ENCODE measurements around the gene THSD7B. TPM values are rescaled to one million over a fixed set of nuclear protein-coding genes. Genes with fewer than 3 reads are reported as not detected.

THSD7B gene
- total RNA-seq, 2 experiments from 2014 or later: not detected

DNA sequence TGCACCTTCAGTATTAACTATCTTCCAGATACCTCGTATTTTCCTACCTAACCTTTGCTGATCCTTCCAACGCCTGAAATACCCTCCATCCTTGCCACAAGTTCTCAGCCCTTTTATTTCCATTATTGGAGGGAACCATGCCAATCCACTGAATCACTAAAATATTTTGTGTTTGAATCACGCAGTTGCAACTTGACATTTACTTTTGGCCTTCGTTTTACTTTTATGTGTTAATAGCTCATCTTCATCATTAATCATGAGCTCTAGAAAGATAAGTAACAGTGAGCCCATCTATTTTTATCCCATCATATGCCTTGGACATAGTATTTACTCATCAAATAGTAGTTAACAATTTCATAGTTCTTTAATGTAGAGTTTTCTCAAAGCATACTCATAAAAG is 463.2 kb downstream of the THSD7B start:
- no peak for DNase-seq
- no peaks in the 10 kb centered on the region for H3K27me3 Mint-ChIP-seq
- no peaks in the 10 kb centered on the region for H3K9me3 Mint-ChIP-seq
- H3K4me3 Mint-ChIP-seq: no peak overlapping the region
- POLR2A ChIA-PET: no interaction called here
- no peak overlapping the region for H3K27ac Mint-ChIP-seq
- no peak for ATAC-seq (ENCODE audit: low read depth)
- no peaks in the 10 kb centered on the region for H3K4me1 Mint-ChIP-seq
- H3K36me3 Mint-ChIP-seq: no peaks in the 10 kb centered on the region

DNA sequence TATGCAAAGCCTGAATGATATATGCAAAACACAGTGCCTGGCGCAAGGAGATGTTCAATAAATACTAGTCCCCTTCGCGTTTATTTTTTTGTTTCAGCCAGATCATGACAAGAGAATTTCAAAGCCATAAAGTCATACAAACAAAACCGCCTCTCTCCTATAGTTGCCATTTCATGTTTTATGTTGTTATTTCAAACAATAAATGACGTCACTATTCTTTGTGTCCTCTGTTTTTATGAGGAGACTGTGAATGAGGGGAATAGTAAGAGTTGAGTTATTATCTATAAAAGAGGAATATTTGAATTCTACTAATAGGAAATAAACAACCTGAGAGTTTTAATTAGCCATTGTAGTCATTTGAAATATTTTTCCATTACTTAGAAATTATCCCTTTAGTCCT is 464.5 kb downstream of the THSD7B start:
- no peak overlapping the region for H3K4me3 Mint-ChIP-seq
- no peaks in the 10 kb centered on the region for H3K27me3 Mint-ChIP-seq
- H3K27ac Mint-ChIP-seq: no peak overlapping the region
- ATAC-seq (ENCODE audit: low read depth) (no peak), DNase-seq (no peak)
- H3K9me3 Mint-ChIP-seq: no peaks in the 10 kb centered on the region
- POLR2A ChIA-PET: no interaction called here
- H3K36me3 Mint-ChIP-seq: no peaks in the 10 kb centered on the region
- no peaks in the 10 kb centered on the region for H3K4me1 Mint-ChIP-seq

DNA sequence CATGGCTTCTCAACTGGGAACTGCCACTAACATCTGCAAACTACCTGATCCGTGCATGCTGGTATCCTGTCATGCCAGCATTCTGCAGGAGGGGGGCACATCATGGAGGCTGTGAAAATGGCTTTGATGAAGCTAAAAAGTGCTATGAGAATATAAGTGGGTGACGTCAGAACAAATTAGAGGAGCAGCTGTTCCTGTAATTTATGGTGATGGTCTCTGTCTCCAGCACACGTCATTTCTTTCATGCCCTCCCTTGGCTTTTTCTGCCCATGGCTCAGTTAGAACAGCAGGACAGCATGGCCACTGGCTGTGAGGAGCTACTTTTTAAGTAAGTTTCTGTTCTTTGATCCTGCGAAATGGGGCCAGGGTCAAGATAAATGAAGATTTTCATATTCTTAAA is 466.3 kb downstream of the THSD7B start:
- no peak overlapping the region for H3K27ac Mint-ChIP-seq
- H3K4me1 Mint-ChIP-seq: no peaks in the 10 kb centered on the region
- H3K4me3 Mint-ChIP-seq: no peak overlapping the region
- no peaks in the 10 kb centered on the region for H3K36me3 Mint-ChIP-seq
- POLR2A ChIA-PET: no interaction called here
- H3K9me3 Mint-ChIP-seq: no peaks in the 10 kb centered on the region
- ATAC-seq (ENCODE audit: low read depth) (no peak), DNase-seq (no peak)
- H3K27me3 Mint-ChIP-seq: no peaks in the 10 kb centered on the region

DNA sequence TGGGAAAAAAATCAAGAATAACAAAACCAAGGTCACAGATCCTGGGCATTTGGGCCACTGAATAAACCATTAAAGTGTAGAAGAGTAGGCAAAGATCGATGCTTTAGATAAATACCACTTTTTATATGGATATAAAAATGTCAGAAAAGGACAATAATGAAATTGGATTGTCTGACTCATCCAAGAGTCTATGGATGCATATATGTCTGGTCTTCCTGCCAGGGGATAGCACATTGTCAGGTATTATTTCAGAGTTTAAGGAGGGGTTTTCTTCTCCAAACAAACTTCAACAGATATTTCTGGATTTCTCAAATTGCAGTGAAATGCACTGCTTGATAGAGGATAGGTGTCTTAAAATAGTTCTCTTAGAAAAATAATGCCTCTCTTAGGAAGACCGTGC is 466.7 kb downstream of the THSD7B start:
- Mint-ChIP-seq H3K4me1 (no peaks in the 10 kb centered on the region), H3K9me3 (no peaks in the 10 kb centered on the region), H3K36me3 (no peaks in the 10 kb centered on the region), H3K4me3 (no peak overlapping the region), H3K27ac (no peak overlapping the region), H3K27me3 (no peaks in the 10 kb centered on the region)
- POLR2A ChIA-PET: no interaction called here
- ATAC-seq (ENCODE audit: low read depth): no peak
- DNase-seq: no peak

DNA sequence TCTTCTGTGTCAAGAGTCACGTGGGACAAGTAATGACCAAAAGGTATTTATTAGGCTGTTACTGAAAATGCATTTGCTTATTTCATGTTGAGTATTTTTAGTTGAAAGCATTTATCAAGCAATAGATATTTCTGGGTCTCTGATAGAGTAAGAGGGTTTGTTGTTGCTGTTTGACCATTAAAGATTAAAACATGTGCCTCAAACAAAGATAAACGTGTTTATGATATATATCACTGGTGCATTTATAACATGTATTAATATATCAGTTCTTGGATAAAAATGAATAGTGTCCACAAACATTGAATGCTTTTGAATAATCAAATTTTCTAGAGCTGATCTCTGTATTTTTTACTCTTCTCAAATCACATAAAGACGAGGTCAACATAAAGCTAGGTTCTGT is 467.7 kb downstream of the THSD7B start:
- Mint-ChIP-seq H3K27ac (no peak overlapping the region), H3K9me3 (no peaks in the 10 kb centered on the region), H3K4me1 (no peaks in the 10 kb centered on the region), H3K27me3 (no peaks in the 10 kb centered on the region), H3K4me3 (no peak overlapping the region), H3K36me3 (no peaks in the 10 kb centered on the region)
- ATAC-seq (ENCODE audit: low read depth): no peak
- POLR2A ChIA-PET: no interaction called here
- DNase-seq: no peak

DNA sequence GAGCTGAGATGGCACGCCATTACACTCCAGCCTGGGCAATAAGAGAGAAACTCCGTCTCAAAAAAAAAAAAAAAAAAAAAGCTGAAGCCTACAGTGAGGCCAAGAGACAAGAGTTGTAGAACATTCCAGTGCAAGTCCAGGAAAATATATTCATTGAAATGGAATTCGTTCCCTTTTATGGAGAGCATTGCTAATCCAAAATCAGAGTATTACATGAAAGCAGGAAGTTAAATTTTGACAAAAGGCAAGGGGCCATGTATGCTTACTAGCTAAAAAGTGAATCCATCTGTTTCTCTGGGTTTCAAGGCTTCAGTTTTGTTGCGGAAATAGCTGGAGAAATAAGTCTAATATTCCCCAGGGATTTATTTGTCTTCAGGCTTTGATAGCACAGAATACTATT is 471.7 kb downstream of the THSD7B start:
- DNase-seq (no peak), ATAC-seq (ENCODE audit: low read depth) (no peak)
- POLR2A ChIA-PET: no interaction called here
- H3K27ac Mint-ChIP-seq: no peak overlapping the region
- no peaks in the 10 kb centered on the region for H3K4me1 Mint-ChIP-seq
- no peak overlapping the region for H3K4me3 Mint-ChIP-seq
- H3K36me3 Mint-ChIP-seq: no peaks in the 10 kb centered on the region
- H3K9me3 Mint-ChIP-seq: no peaks in the 10 kb centered on the region
- H3K27me3 Mint-ChIP-seq: no peaks in the 10 kb centered on the region

DNA sequence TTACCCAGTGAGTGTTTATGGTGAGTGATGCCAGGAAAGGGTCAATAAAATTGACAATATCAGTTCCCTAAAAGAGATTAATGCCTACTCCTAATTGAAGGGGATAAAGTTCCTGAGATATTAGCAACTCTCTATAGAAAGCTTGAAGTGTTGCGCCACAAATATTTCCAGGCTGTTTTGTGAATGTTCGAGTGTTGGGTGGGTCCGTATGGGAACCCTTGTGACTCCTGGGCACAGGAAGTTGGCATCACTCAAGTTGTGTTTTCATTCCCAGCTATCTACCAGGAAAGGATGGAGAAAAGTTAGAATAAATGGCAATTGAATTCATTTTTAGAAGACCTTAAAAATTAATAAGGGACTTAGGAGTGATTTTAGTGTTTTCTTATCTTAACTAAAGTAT is 472.7 kb downstream of the THSD7B start:
- Mint-ChIP-seq H3K27ac (no peak overlapping the region), H3K36me3 (no peaks in the 10 kb centered on the region), H3K4me3 (no peak overlapping the region), H3K27me3 (no peaks in the 10 kb centered on the region), H3K4me1 (no peaks in the 10 kb centered on the region), H3K9me3 (no peaks in the 10 kb centered on the region)
- POLR2A ChIA-PET: no interaction called here
- no peak for ATAC-seq (ENCODE audit: low read depth)
- DNase-seq: no peak

DNA sequence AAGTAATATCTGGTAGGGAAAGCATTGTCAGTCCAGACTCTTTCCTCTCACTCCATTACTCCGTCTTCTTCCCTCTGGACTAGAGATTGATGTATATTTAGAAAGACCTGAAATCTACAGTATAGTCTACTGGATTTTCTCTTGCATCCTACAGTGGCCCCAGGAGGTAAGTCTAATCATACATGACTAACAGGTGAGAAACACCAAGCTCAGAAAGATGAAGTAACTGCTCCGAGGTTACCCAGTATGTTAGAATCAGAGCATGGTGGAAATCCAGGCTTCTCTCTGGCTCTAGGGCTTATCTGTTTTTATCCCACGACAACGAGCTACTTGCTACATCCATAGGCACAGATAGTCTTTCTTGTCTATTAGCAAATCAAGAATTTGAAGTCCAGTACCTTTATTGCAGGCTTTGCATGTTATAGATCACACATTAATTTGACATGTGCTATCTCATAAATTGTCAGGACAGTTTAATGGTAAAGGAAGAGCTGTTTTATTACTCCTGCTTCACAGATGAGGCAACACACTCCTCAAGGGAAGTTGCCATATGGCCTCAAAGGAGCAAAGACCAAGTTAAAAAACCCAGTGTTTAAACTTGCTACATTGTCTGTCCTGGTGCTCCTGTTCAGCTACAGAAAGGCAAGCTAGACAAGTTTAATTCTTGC is 484.3 kb downstream of the THSD7B start:
- ATAC-seq (ENCODE audit: low read depth) (no peak), DNase-seq (no peak)
- H3K27ac Mint-ChIP-seq: no peak overlapping the region
- H3K36me3 Mint-ChIP-seq: no peaks in the 10 kb centered on the region
- no peak overlapping the region for H3K4me3 Mint-ChIP-seq
- H3K9me3 Mint-ChIP-seq: no peaks in the 10 kb centered on the region
- no peaks in the 10 kb centered on the region for H3K4me1 Mint-ChIP-seq
- no peaks in the 10 kb centered on the region for H3K27me3 Mint-ChIP-seq
- POLR2A ChIA-PET: no interaction called here

DNA sequence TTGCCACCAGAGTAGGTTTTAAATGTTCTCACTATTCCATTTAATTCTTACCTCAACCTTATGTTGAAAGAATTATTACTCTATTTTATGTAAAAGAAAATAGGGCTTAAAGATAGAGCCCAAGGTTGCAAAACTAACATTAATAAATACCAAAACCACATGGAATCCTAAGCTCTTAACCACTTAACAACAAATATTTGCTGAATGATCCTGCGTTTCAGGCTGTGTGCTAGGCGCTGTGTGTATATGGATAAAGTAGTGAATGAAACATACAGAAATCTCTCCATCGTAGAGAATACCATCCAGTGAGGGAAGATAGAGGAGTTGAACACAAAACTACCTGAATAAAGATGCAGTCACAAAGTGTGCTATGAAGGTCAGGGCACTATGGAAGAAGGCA is 485.1 kb downstream of the THSD7B start:
- no peaks in the 10 kb centered on the region for H3K4me1 Mint-ChIP-seq
- no peaks in the 10 kb centered on the region for H3K36me3 Mint-ChIP-seq
- no peaks in the 10 kb centered on the region for H3K27me3 Mint-ChIP-seq
- H3K27ac Mint-ChIP-seq: no peak overlapping the region
- H3K4me3 Mint-ChIP-seq: no peak overlapping the region
- POLR2A ChIA-PET: no interaction called here
- H3K9me3 Mint-ChIP-seq: no peaks in the 10 kb centered on the region
- ATAC-seq (ENCODE audit: low read depth) (no peak), DNase-seq (no peak)

DNA sequence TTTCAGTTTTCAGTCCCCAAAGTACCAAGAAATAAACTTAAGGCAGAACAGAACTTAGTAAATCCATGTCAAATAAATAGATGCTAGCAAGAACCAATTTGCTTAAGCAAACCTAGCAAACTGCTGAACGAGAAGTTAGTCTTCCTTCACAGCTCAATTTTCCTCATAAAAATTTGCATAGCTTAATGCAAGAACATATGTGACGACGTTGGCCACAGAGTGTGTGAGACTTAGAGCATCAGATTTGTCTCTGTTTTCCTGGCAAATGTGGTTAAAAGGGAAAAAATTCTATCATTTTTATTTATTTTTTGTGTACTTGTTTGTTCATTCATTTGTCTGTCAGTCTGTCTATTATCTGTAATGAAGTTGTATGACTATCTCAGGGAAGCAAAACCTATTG is 485.7 kb downstream of the THSD7B start:
- Mint-ChIP-seq H3K4me3 (no peak overlapping the region), H3K4me1 (no peaks in the 10 kb centered on the region), H3K27ac (no peak overlapping the region), H3K9me3 (no peaks in the 10 kb centered on the region), H3K36me3 (no peaks in the 10 kb centered on the region), H3K27me3 (no peaks in the 10 kb centered on the region)
- POLR2A ChIA-PET: no interaction called here
- DNase-seq (no peak), ATAC-seq (ENCODE audit: low read depth) (no peak)

DNA sequence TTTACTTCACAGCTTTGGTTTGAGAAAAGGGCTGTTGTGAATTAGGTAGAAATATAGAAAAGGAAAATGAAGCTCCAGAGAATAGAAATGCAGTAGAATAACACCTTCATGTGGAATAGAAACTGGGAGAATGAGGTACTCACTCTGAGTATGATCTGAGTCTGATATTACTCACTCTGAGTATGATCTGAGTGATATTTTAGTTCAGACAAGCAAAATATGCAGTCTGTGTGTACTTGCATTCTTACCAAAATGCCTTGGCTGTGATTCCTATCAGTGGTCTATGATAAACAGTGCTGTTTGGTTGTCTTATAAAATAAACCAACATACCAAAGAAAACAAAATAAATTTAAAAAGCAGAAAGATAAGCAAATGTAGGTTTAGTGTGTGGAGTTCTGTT is 487.6 kb downstream of the THSD7B start:
- no peaks in the 10 kb centered on the region for H3K36me3 Mint-ChIP-seq
- H3K9me3 Mint-ChIP-seq: no peaks in the 10 kb centered on the region
- H3K4me3 Mint-ChIP-seq: no peak overlapping the region
- no peaks in the 10 kb centered on the region for H3K27me3 Mint-ChIP-seq
- DNase-seq: no peak
- no peak for ATAC-seq (ENCODE audit: low read depth)
- H3K27ac Mint-ChIP-seq: no peak overlapping the region
- POLR2A ChIA-PET: no interaction called here
- H3K4me1 Mint-ChIP-seq: no peaks in the 10 kb centered on the region

DNA sequence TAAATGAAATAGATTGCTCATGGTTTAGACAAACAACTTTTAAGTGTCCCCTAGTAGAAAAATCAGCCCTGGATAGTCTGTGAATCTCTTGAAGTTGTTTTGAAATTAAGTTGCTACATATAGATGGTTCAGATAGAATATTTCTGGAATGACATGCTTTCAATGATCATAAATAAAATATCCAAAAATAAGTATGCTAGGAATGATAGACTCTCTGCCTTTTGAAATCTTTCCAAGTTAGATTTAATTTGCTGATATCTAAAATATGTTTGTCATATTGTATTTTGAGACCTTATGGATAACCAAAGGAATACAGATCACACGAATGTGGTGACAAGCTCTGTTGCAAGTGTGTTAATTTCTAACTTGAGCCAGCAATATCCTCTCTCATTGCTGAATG is 488.7 kb downstream of the THSD7B start:
- H3K27me3 Mint-ChIP-seq: no peaks in the 10 kb centered on the region
- ATAC-seq (ENCODE audit: low read depth): no peak
- no peaks in the 10 kb centered on the region for H3K4me1 Mint-ChIP-seq
- POLR2A ChIA-PET: no interaction called here
- no peaks in the 10 kb centered on the region for H3K36me3 Mint-ChIP-seq
- H3K9me3 Mint-ChIP-seq: peaks cover 2% of the 10 kb centered on the region
- H3K4me3 Mint-ChIP-seq: no peak overlapping the region
- no peak for DNase-seq
- H3K27ac Mint-ChIP-seq: no peak overlapping the region

DNA sequence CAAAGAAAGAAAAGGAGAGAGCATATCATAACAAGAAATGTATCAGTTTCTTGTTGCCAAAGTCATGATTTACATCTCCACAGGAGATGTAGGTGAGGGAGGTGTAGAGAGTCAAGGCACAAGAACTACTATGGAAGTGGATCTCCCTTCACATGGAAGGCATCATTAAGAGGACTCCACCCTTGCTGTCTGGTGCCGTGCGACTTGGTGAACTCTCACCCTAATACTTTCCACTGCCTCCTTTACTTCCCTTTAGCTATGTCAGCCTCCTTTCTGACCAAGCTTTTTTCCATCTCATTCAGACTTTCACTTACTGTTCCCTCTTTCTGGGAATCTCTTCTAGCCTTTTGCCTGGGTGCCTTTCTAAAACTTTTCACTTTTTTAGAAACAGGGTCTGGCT is 490.0 kb downstream of the THSD7B start:
- ATAC-seq (ENCODE audit: low read depth) (no peak), DNase-seq (no peak)
- Mint-ChIP-seq H3K27me3 (no peaks in the 10 kb centered on the region), H3K9me3 (peaks cover 2% of the 10 kb centered on the region), H3K4me1 (no peaks in the 10 kb centered on the region), H3K36me3 (no peaks in the 10 kb centered on the region), H3K27ac (no peak overlapping the region), H3K4me3 (no peak overlapping the region)
- POLR2A ChIA-PET: no interaction called here

DNA sequence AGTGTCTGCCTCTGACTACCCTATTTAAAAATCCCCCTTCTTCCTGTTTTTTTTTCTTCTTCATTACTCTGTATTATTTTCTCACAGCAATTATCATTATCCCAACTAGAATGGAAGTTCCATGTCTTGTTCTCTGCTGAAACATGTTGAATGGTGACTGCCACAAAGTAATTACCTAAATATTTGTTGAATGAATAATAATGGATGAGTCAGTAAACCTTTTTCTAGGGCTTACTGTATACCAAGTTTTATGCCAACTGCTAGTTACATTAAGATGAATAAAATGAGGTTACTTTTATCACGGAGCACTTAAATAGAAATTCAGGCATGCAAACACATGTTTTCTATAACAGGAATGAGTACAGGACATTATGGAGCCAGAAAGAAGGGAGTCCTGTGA is 490.6 kb downstream of the THSD7B start:
- POLR2A ChIA-PET: no interaction called here
- Mint-ChIP-seq H3K27me3 (no peaks in the 10 kb centered on the region), H3K27ac (no peak overlapping the region), H3K4me1 (no peaks in the 10 kb centered on the region), H3K36me3 (no peaks in the 10 kb centered on the region), H3K9me3 (peaks cover 2% of the 10 kb centered on the region), H3K4me3 (no peak overlapping the region)
- ATAC-seq (ENCODE audit: low read depth): no peak
- no peak for DNase-seq
